HG03432 (cell line): ENCODE measurements around the gene GPR17.

Source experiments
- ATAC-seq: cut with Tn5 transposase; IDR thresholded peaks from one replicate; pipeline ENCODE4 v1.9.1; 2021; ENCODE audit warnings: mild to moderate bottlenecking, moderate library complexity; ENCODE audit not compliant: unreplicated experiment

GPR17 gene

DNA sequence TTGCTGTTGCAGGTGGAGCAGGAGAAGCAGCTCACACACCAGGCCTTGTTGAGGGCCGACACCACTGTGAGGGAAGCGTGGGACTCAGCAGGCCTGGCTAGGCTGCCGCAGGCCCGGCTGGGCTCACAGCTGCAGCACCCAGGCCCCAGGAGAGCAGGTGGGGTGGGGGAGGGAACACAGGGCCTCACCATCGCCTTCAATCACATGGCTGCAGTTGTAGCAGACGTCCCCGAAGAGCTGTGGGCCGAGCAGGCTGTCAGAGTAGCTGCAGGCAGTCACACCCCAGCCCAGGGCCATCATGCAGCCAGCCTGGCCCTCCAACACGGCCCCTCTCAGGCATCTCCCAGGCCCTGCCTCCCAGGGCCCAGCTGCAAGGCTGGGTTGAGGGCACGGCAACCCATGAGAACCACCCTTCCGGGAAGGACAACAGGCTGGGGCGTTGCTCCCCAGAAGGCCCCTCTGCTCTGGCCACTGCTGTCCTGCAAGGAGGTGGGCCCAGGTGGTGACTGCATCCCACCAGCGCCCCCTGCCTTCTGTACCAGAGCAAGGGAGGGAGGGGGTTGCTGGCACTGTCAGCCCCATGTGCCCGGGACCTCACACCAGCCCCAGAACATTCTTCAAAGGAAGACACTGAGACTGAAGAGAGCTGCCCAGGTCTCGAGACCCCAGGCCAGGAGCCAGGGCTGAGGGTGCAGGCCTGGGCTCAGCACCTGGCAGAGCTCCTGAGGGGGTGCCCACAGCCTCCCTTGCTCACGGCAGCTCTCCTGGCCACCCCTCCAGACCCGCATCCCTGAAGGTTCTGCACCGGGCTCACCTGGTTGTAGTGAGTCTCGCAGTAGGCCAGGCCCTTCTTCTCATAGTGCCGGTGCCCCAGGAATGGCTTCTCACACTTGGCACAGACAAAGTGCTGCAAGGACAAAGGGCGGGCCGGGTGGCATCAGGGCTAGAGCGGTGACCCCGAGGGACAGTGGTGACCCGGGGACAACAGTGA, 5.6 kb upstream of the GPR17 start:
- ATAC-seq = peak; percentile 68

- ATAC-seq = no peak
Measured at GRCh38 chr2:127641133-127641532, 4.8 kb upstream of the GPR17 start.

DNA sequence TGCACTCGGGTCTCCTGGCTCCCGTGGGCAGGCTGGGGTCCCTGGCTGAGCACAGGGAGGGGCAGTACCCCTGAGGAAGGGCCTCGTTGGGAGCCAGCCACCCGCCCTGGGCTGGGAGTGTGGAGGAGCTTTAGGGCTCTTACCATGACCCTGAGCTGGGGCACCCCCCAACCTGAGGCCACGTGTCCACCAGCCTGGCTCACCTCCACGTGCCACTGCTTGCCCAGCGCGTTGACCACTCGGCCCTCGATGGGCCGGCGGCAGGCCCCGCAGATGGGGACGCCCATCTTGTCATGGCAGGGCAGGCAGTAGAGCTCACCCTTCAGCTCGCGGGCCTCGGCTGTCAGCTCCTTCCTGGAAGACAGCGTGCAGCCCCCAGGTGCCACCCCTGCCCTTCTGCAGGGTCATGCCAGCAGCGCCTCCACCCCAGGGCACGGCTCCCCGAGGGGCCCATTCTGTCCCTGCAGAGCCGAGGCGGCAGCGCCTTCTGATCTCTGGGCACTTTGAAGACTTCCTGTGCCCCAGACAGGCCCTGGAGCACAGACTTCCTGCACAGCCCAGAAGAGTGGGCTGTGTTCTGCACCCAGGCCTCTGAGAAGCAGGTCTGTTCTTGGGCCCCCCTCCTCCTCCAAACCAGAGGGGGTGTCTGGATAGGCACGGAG, 4.0 kb upstream of the GPR17 start:
- no peak for ATAC-seq

GRCh38 chr2:127642706-127643438, 3.1 kb upstream of the GPR17 start:
- no peak for ATAC-seq

DNA sequence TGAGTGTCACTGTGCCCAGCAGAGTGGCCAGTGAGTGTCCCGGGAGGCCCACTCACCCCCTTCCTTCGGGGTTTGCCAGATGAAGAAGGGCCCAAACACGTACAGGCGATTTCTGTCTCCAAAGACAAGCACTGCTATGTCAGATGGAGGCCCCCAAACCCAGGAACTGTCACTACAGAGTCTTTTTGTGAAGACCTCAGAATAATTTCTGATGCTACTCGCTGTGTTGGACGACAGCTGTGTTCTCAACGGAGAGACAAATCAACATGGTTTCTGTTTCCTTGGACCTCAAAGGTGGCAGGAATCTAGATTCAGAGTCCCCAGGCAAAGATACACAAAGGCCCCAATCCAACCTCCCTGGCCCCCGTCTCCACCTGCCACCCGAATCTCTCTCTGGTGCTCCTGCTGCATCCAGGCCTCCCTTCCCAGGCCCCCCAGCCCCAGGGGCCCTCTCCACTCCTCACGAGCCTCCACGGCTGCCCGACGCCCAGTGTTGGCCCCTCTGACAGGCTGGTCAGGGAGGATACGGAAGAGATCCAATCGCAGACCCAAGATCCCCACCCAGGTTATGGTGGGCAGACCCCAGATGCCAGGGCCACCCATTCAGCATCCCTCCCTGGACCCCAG, 2.4 kb upstream of the GPR17 start:
- ATAC-seq = no peak

GRCh38 chr2:127644066-127645025, 1.6 kb upstream of the GPR17 start:
- no peak for ATAC-seq

DNA sequence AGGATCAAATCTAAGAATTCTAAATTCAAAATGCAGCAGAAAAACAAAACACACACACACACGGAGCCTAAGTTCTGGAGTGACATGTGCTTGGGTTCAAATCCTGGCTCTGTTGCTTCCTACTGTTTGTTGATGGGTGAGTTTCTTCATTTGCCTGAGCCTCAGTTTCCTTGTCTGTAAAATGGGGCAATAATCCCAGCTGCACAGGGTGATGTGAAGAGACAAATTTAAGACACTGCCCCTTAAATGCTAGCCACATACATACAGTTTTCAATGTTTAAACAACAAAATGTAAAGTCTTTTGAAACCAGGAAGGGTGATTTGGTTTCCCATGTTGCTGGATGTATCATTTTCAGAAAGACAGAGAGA, 943 bp upstream of the GPR17 start:
- ATAC-seq = no peak

- no peak for ATAC-seq
Measured at GRCh38 chr2:127646487-127647241, 711 bp downstream of the GPR17 start.

GRCh38 chr2:127647242-127648190, 1.6 kb downstream of the GPR17 start:
- no peak for ATAC-seq

DNA sequence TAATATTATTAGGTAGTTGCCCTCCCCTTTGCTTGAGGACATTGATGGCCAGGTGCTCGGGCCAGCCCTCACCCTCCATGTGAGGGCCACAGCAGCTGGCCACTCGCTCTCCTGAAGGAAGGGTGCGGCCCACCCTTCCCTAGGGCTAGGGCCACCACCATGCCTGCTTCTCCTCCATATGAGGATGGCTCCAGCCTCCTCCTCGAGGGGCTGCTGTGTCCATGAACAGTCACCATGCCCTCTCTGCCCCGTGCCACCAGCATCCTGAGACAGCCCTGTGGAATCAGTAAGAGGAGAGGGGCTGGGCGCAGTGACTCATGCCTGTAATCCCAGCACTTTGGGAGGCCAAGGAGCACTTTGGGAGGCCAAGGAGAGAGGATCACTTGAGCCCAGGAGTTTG, 2.4 kb downstream of the GPR17 start:
- no peak for ATAC-seq

DNA sequence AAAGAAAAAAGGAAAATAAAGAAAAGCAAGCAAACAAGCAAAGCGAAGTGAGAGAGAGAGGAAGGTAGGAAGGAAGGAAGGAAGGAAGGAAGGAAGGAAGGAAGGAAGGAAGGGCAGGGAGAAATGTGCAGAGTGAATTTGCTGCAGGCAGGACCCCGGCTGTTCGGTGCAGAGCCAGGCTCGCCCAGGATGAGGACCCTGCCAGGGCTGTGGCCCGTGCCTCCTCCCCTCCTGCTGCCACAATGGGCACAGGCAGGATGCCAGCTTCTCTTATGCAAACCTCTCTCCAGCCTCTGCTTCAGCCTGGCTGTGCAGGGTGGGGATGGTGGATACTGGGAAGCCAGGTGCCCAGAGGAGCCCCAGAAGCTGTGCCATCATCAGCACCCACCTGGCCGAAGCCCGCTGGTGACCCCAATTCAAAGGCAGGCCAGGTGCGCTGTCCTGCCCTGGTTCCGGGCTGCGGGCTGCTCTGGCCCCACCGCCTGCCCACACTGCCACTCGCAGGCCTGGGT, 3.2 kb downstream of the GPR17 start:
- no peak for ATAC-seq

- peak; percentile 69 for ATAC-seq
Measured at GRCh38 chr2:127649684-127650040, 3.7 kb downstream of the GPR17 start.

GRCh38 chr2:127650041-127650784, 4.3 kb downstream of the GPR17 start:
- peak; percentile 14 for ATAC-seq

DNA sequence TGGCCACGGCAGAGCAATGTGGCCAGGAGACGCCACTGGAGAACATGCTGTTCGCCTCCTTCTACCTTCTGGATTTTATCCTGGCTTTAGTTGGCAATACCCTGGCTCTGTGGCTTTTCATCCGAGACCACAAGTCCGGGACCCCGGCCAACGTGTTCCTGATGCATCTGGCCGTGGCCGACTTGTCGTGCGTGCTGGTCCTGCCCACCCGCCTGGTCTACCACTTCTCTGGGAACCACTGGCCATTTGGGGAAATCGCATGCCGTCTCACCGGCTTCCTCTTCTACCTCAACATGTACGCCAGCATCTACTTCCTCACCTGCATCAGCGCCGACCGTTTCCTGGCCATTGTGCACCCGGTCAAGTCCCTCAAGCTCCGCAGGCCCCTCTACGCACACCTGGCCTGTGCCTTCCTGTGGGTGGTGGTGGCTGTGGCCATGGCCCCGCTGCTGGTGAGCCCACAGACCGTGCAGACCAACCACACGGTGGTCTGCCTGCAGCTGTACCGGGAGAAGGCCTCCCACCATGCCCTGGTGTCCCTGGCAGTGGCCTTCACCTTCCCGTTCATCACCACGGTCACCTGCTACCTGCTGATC, 4.9 kb downstream of the GPR17 start:
- ATAC-seq = no peak

DNA sequence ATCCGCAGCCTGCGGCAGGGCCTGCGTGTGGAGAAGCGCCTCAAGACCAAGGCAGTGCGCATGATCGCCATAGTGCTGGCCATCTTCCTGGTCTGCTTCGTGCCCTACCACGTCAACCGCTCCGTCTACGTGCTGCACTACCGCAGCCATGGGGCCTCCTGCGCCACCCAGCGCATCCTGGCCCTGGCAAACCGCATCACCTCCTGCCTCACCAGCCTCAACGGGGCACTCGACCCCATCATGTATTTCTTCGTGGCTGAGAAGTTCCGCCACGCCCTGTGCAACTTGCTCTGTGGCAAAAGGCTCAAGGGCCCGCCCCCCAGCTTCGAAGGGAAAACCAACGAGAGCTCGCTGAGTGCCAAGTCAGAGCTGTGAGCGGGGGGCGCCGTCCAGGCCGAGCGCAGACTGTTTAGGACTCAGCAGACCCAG, 5.4 kb downstream of the GPR17 start:
- no peak for ATAC-seq

DNA sequence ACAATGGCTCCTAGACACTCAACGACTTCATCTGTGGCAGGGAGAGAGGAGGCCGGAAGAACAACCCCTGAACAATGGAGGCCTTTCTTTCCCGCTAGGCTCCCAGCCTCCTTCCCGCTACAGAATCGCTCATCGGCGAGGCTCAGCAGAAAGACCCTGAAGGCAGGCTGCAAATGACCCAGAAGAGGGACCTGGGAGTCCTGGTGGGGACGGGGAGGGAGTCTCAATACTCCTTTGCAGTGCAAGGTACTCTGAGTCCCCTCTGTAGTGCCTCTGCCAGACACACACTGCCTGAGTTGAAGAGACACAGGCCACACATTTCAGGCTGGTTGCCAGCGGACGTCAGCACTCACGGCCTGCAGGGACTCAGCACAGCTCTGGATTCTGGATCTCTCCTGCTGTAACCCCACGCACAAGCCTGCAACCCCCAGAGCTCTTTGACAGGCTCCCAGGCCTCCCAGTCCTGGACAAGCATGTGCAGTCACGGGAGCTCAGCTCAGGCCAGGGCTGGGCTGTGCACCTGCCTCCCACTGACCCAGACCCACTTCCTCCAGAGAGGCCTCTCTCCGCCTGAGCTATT, 6.1 kb downstream of the GPR17 start:
- ATAC-seq = no peak
